Astrocyte (in vitro differentiated cells and primary cell): ENCODE measurements around the gene JAKMIP2.

Experiments used
- CTCF ChIP-seq: IDR thresholded peaks from 2 replicates; pipeline ENCODE4 v1.5.1; 2011; ENCODE audit warnings: low read depth, mild to moderate bottlenecking, inconsistent platforms, low read length, moderate library complexity; ENCODE audit not compliant: insufficient read depth
- EZH2 ChIP-seq: IDR thresholded peaks from 2 replicates; pipeline ENCODE4 v1.6.1; 2012; ENCODE audit warnings: mild to moderate bottlenecking, low read length, inconsistent platforms; ENCODE audit not compliant: insufficient read depth

GRCh38 chr5:147809830-147810666, 27.5 kb upstream of the JAKMIP2 start:
- TF ChIP-seq CTCF = no peak
- TF ChIP-seq EZH2 = no peak
